NCI-H2171 treated with DMSO at 0.1 percent for 48 hours (cell line): ENCODE data around the gene SHB.
"Not testable (repeated sequence)": the region's sequence is repeated elsewhere in the genome, so short reads cannot be mapped to it uniquely, and the experiment has no call there.

Experiments
- DNase-seq: peaks from one replicate; lab custom pipeline; 2025; lab: John Stamatoyannopoulos, UW

SHB gene

GRCh38 chr9:37902796-37903646 lies 166.0 kb downstream of the SHB start:
- DNase-seq = peak; percentile 10

- DNase-seq = no peak
These were observed 166.9 kb downstream of the SHB start for GRCh38 chr9:37902131-37902530.

DNA sequence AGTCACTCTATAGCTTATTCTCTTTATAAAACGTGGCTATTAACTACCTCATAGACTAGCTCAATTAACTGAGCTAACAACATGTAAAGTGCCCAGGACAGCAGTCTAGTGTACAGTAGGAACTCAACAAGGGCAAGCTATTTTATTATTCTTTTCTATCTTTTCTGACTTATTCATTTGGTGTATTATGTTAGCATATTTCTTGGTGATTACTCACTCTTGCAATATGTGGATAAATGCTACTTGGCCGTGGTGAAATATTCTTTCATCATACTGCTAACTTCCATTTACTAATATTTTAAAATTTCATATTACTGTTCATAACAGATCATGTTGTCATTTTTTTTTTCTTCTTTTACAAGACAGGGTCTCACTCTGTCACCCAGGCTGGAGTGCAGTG lies 170.0 kb downstream of the SHB start:
- DNase-seq = no peak

DNA sequence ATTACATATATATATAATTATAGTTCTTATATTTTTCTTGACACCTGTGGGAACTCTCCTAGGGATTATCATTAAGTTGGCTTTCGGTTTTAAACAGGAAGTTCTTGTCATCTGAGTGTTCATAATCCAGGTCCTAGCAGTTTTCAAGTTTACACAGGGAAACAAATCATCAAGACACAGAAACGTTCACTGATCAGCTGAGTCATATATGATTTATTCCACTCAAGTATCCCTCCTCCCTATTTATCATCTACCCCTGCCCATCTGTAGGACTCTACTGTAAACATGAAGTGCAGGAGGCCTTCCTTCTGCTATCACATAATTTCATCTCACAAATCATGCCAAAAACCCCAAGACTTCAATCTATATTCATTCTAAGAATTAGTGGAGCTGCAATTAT lies 171.4 kb downstream of the SHB start:
- no peak for DNase-seq

DNA sequence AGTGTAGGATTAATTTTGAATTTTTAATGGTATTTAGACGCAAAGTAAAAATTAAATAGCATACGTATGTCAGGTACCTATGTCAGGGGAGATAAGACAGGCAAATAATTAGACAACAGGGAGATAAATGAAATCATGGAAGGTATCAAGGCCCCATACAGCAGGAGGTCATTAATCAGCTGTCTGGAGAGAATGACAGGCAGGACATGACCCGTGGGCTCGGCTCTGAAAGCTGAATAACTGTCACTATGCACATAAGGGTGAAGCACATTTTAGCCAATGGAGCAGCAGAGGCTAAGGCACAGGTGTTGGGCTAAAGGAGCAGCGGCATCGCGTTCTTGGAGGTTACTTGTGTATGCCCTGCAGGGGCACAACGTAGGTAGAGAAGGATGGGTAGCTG lies 177.0 kb downstream of the SHB start:
- DNase-seq = no peak

DNA sequence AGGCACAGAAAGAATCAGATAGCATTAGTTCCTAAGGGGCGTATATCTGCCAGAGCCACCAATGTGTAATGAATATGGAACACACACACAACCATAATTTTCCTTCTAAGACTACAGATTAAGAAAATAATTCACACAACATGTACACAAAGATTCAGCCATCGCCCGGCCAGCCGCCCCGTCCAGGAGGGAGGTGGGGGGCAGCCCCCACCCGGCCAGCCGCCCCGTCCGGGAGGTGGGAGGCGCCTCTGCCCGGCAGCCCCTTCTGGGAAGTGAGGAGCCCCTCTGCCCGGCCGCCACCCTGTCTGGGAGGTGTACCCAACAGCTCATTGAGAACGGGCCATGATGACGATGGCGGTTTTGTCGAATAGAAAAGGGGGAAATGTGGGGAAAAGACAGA lies 178.0 kb downstream of the SHB start:
- DNase-seq = not testable (repeated sequence)

DNA sequence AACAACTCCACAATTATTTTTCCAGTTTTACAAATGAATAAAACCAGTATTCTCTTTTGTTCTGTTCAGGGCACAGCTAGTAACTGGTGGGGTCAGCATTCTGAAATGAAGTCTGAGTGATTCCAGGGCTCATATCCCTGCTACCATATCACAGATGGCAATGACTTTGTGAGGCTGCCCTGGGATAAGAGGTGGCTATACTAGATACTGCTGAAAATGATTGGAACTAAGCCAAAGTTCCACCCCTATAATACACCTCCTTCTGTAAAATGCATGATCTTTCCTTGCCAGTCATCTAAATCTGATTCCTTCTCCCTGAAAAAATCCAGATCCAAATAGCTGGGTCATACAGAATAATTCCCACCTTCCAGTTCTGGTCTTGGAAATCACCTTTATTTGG lies 179.5 kb downstream of the SHB start:
- DNase-seq = no peak

- DNase-seq = not testable (repeated sequence)
These were observed 180.9 kb downstream of the SHB start for GRCh38 chr9:37887977-37888583.

DNA sequence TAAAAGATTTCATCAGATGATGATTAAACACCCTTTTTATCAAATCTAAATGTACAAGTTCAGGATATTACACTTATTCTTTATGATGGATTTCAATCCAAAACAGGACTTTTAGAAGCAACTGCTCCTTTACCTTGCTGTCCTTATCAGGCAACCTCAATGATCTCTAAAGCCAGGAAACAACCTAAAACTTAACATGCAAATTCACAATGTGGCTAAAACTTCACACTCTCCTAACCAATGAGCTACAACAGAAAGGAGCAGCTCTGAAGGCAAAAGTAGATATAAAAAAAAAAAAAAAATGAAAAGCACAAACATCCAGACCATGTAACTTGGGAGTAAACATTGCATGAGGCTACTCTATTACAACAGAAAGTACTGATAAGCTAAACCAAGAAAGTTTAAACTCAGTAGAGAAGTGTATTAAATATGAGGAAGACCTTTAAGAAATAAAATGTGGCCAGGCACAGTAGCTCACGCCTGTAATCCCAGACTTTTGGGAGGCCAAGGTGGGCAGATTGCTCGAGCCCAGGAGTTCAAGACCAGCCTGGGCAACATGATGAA lies 188.0 kb downstream of the SHB start:
- no peak for DNase-seq

DNA sequence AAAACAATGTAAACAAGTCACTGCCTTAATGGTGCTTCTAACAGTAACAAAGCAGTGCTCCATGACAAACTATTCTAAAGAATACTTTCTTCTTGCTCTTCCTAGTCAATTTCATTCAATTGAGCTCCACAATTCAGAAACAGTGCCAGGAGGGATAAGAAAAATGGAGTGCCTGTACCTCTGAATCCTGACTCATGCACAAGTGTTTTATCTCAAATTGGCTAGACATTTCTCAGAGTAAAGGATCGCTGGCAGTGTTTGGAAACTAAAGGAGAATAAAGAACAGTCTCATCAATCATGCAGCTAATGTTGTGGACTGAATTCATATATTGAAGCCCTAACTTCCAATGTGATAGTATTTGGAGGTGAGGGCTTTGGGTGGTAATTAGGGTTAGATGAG lies 192.7 kb downstream of the SHB start:
- DNase-seq = no peak

GRCh38 chr9:37873955-37874354 lies 195.1 kb downstream of the SHB start:
- DNase-seq = no peak

GRCh38 chr9:37870799-37871176 lies 198.2 kb downstream of the SHB start:
- DNase-seq = no peak

DNA sequence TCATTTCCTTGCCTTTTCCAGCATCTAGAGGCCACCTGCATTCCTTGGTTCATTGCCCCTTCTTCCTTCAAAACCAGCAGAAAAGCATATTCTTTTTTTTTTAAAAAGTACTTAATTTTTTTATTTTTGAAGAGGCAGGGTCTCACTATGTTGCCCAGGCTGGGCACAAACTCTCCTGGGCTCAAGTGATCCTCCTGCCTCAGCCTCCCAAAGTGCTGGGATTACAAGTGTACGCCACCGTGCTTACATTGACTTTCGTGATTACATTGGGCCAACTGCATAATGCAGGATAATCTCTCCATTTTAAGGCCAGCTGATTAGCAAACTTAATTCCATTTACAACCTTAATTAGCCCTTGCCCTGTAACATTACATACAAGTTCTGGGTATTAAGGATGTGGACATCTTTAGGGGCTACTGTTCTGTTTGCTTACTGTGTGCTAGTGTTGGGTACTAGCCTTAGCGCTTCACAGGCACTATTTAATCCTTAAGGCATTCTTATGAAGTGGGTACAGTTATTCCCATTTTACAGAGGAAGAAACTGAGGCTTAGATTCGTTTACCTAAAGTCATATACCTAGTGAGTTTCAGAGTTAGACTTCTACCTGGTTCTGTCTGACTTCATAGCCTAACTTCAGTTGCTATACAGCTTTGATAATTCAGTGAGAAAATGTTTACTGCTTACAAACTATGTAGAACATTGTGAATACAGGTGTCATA lies 198.8 kb downstream of the SHB start:
- DNase-seq = no peak
